ENCODE results near the gene PMEL. TPM values are rescaled to one million over a fixed set of nuclear protein-coding genes. Genes with fewer than 3 reads are reported as not detected.
"Not testable (repeated sequence)": the region's sequence is repeated elsewhere in the genome, so short reads cannot be mapped to it uniquely, and the experiment has no call there.

PMEL gene
- total RNA-seq, 4 donors from 2014 or later: 0.26 to 3.6 (median 2.9) TPM; not detected in 1

DNA sequence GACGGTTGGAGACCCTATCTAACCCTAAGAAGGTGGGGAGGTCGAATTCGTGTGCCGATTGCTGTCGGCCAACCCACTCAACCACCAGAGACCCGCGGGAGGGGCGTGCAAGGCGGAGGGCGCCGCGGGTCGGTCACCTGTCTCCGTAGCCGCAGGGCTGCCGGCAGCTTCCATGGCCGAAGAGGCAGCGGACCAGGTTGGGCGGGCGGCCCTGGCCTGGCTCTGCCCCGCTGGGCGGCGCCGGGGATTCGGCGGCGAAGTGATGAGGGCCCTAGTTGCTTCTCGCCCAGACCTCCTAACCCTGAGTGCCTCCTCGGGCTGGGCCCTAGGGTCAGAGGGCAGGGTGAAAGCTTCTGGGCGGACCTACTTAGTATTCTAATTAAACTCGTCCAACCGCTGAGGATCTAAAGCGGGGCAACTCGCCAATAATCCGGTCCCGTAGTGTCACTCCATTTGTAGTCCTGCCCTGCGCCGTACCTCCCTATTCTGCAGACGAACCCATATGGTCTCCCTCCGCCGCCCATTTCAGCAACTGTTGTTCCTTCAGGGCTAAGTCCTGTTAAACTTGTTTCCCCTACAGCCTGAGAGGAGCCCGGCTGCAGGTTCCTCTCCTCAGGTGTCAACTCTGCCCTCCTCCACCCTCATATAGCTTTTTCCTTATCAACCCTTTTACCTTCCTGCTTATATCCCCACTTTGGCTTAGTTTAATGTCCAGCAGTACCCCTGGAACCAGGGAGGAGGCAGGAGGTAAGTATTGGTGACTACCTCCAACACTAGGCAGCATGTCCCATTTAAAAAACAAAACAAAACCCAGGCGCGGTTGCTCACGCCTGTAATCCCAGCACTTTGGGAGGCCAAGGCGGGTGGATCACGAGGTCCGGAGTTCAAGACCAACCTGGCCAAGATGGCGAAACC is 38.0 kb downstream of the PMEL start, which contains the start of gene PYM1:
Gene PYM1, minus strand, starts transcription at position 307 of the 915 bp plus-strand sequence. Its CDS starts 133 bp downstream, at position 174.
- intact Hi-C loops (cut with DNase I; ENCODE audit: low total_unique reads): no loop called here
- Histone ChIP-seq H3K36me3 (no peaks in the 10 kb centered on the region), H3K27ac (peak within 1 kb of the TSS; percentile 91 to 95), H3K4me1 (peaks cover 6 to 11% of the 10 kb centered on the region in 2 donors), H3K27me3 (no peaks in the 10 kb centered on the region), H3K9me3 (no peaks in the 10 kb centered on the region), H3K4me3 (peak within 1 kb of the TSS; percentile 62 to 80)
- TF ChIP-seq, protein P1, sequence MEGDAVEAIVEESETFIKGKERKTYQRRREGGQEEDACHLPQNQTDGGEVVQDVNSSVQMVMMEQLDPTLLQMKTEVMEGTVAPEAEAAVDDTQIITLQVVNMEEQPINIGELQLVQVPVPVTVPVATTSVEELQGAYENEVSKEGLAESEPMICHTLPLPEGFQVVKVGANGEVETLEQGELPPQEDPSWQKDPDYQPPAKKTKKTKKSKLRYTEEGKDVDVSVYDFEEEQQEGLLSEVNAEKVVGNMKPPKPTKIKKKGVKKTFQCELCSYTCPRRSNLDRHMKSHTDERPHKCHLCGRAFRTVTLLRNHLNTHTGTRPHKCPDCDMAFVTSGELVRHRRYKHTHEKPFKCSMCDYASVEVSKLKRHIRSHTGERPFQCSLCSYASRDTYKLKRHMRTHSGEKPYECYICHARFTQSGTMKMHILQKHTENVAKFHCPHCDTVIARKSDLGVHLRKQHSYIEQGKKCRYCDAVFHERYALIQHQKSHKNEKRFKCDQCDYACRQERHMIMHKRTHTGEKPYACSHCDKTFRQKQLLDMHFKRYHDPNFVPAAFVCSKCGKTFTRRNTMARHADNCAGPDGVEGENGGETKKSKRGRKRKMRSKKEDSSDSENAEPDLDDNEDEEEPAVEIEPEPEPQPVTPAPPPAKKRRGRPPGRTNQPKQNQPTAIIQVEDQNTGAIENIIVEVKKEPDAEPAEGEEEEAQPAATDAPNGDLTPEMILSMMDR (IDR thresholded peaks at IDR 0.05): no peak
- peak in 1 of 2 donors; percentile 14 for TF ChIP-seq POLR2A (IDR thresholded peaks at IDR 0.05)
- DNase-seq: peak; percentile 72 to 83

DNA sequence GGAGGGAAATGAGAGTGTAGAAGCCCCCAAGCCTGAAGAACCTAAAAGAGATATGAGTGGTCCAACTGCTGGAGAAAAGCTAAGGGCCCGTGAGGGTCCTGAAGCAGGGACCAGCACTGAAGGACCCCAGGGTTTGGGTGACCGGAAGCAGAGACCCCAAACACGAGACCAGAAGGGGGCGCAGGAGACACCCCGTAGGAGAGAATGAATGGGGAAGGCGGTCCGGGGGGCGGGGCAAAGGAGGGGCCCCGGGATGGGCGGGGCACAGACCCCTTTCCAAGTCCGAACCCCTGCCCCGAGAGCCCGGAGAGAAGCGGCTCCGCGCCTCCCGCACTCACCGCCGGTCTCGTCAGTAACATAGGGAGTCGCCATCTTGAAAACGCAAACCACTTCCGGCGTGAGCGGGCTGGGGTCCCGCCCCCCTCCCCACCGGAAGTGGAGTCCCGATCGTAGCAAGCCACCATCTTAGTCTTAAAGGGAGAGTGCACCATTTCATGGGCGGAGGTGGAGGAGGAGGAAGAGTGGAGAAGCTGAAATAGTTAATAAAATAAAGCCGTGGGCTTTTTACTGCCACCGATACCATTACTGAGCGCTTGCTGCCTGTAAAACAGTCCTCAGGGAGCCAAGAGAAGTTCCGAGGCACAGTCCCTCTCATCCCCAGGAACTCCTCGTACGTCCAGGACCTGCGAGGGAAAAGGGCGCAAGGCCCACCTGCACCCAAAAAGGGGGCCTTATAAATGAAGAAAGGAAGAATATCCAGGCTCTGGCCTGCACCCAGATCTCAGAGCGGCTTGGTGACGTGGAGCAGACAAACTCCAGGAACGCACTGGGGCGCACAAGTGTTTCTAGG is 38.9 kb downstream of the PMEL start:
- Histone ChIP-seq H3K27me3 (no peaks in the 10 kb centered on the region), H3K36me3 (no peaks in the 10 kb centered on the region), H3K9me3 (no peaks in the 10 kb centered on the region), H3K27ac (peak overlapping the region; percentile 91 to 95), H3K4me3 (peak overlapping the region; percentile 62 to 80), H3K4me1 (peaks cover 3 to 9% of the 10 kb centered on the region in 2 donors)
- TF ChIP-seq, protein P1 (IDR thresholded peaks at IDR 0.05): peak; percentile 60 to 91 (median 76)
- TF ChIP-seq POLR2A (IDR thresholded peaks at IDR 0.05): peak; percentile 59 to 64
- DNase-seq: peak; percentile 91 to 92
- intact Hi-C loops (cut with DNase I; ENCODE audit: low total_unique reads): no loop called here

DNA sequence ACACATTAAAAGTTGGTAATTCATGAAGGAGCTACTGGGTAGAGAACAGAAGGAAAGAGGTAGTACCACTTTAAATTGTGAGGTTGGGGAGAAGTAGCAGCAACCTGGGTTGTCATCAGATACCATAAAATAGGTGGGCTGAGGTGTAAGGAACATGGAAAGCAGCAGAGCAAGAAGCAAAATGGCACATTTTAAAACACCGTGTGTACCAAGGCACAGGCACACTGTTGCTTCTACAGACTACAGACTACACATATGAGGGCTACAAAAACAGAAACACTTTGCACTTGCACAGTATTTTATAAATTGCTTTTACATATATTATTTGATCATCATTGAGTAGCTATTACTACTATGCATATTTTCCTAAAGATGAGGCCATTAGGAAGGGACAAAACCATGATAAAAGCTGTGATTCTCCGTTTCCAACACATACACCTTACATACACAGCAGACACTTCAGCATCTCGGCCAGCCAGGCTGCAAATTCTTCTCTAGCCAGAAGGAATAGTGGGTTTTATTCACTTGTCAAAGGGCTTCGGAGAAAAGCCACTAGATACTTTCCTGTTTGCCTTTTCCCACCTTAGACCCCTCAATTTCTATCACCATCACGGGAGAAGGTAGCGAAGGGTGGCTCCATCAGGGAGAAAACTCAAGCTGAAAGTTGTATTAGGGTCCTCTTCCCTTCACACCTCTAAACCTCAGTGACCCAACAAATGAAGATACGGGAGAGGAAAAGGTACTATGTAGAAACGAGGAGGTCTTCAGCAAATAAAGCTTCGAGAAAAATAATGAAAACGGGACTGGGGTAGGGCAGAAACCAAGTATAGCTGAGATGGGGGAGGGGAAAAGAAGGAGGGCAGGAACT is 39.7 kb downstream of the PMEL start:
- H3K9me3 ChIP-seq: no peaks in the 10 kb centered on the region
- intact Hi-C loops (cut with DNase I; ENCODE audit: low total_unique reads): no loop called here
- peak overlapping the region; percentile 62 to 80 for H3K4me3 ChIP-seq
- DNase-seq: no peak
- no peak for TF ChIP-seq POLR2A (IDR thresholded peaks at IDR 0.05)
- TF ChIP-seq, protein P1 (IDR thresholded peaks at IDR 0.05): no peak
- H3K36me3 ChIP-seq: no peaks in the 10 kb centered on the region
- peaks cover 3 to 9% of the 10 kb centered on the region in 2 donors for H3K4me1 ChIP-seq
- no peaks in the 10 kb centered on the region for H3K27me3 ChIP-seq
- peak overlapping the region; percentile 91 to 95 for H3K27ac ChIP-seq

DNA sequence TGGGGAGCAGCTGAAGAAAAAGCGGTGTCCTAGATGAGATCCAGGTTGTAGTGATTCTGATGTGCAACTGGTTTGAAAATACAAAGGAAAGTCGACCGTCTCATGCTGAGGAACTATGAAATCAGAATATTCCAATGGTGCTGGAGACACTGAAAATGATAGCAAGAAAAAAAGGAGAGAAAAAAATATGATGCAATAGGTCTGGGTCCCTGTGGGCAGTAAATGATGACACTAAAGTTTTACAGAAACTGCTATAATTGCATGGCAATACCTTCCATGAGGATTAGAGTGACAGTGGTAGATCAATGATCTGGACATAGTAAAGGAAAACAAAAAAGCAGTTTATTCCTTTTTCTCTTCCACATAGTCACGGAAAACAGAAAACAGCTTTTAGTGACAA is 40.5 kb downstream of the PMEL start:
- Histone ChIP-seq H3K9me3 (no peaks in the 10 kb centered on the region), H3K36me3 (no peaks in the 10 kb centered on the region), H3K4me3 (no peak overlapping the region), H3K27ac (no peak overlapping the region), H3K27me3 (no peaks in the 10 kb centered on the region), H3K4me1 (peaks cover 3 to 9% of the 10 kb centered on the region in 2 donors)
- TF ChIP-seq, protein P1 (IDR thresholded peaks at IDR 0.05): no peak
- TF ChIP-seq POLR2A (IDR thresholded peaks at IDR 0.05): no peak
- DNase-seq: no peak
- intact Hi-C loops (cut with DNase I; ENCODE audit: low total_unique reads): no loop called here

DNA sequence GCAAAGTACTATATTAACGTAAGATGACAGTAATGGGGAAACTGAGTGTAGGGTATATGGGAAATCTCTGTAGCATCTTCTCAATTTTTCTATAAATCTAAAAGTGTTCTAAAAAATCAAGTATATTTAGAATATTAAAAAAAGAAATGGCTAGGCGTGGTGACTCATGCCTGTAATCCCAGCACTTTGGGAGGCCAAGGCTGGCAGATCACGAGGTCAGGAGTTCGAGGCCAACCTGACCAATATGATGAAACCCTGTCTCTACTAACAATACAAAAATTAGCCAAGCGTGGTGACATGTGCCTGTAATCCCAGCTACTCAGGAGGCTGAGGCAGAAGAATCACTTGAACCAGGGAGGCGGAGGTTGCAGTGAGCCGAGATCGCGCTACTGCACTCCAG is 42.2 kb downstream of the PMEL start:
- H3K27ac ChIP-seq; intact Hi-C loops (cut with DNase I; ENCODE audit: low total_unique reads); H3K4me1 ChIP-seq: not testable (repeated sequence)

More for the DNA sequence above, 42.2 kb downstream of the PMEL start:
- not testable (repeated sequence) for H3K4me3 ChIP-seq, DNase-seq, H3K27me3 ChIP-seq, H3K9me3 ChIP-seq, H3K36me3 ChIP-seq
